Measurements from ENCODE around the gene MYL4.
"Not testable (repeated sequence)": the region's sequence is repeated elsewhere in the genome, so short reads cannot be mapped to it uniquely, and the experiment has no call there.

The MYL4 gene

DNA sequence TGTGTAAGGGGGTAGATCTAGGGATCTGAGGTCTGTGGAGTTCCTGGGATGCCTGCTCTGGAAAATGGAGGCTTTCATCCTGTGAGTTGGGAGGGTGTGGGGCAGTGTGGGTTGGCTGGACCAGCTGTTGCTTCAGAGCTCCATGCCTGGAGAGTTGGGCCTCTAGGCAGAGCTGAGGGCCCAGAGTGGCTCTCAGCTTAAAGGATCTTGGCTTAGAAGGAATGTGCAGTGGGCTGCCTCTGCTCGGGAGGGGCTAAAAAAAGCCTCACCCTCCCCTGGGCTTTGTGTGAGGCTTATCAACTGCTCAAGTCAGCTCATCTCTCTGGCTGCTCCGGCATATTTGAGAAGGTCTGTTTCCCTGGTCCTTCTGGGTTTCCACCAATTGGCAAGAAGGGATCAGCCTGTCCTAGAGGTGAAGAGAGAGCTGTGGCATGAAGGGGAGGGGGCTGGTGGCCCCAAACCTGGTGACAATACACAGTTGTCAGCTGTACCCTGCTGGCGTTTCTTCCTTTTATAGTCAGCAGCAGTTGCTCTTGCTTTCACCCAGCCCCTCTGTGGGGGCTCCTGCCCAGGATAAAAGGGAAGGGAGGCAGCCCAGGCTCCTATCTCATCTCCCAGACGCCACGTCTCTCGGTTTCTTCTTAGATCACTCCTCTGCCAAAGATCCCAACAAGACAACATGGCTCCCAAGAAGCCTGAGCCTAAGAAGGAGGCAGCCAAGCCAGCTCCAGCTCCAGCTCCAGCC lies at the start of gene MYL4:
Gene MYL4, plus strand, starts transcription at position 605 of the 745 bp plus-strand sequence. Its CDS starts 75 bp downstream, at position 680.
- no peak for DNase-seq (ENCODE audit: low read depth, low spot score)
- Histone ChIP-seq H3K9ac (ENCODE audit: insufficient read length) (no peak within 1 kb of the TSS), H3K4me3 (no peak within 1 kb of the TSS), H3K27ac (no peak within 1 kb of the TSS), H3K9me3 (ENCODE audit: low read depth, low read length) (no peaks in the 10 kb centered on the region), H3K36me3 (ENCODE audit: insufficient read depth, low read length) (no peaks in the 10 kb centered on the region)
- TF ChIP-seq EZH2 (IDR thresholded peaks at IDR 0.05): no peak
- TF ChIP-seq POLR2AphosphoS5 (IDR thresholded peaks at IDR 0.05; ENCODE audit: borderline replicate concordance, low read depth, low read length): no peak
- TF ChIP-seq FOXP2 (optimal IDR thresholded peaks at IDR 0.05; ENCODE audit: control extremely low read depth, extremely low read length, insufficient read depth): no peak

DNA sequence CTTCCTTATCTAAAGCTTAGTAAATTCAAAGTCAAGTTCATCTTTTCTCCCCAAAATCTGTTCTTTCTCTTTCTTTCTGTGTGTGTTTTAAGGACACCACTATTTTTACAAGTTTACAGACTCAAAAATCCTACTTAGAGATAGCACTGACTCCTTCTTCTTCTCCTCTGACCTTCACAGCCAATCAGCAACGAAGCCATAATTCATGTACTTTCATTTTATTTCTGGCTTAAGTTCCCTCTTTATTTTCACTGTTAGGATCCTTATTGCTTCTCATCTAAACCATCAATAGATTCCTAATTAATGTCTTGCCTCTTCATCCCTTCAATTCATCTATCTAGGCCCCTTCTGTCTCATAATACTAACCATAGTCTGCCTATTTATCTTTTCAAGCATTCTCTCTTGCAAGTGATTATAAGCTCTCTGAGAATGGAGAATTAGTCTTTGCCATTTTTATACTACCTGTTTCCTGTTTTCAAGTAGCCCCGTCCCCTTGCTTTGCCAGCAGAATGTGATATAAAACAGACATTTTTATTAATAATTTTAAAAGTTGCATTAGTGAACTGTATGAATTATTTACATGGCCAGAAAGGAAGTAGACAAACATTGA lies 47.0 kb upstream of the MYL4 start:
- Histone ChIP-seq H3K36me3 (ENCODE audit: insufficient read depth, low read length) (peaks cover 83% of the 10 kb centered on the region), H3K4me3 (no peak overlapping the region), H3K9ac (ENCODE audit: insufficient read length) (no peak overlapping the region), H3K27ac (no peak overlapping the region), H3K9me3 (ENCODE audit: low read depth, low read length) (no peaks in the 10 kb centered on the region)
- DNase-seq (ENCODE audit: low read depth, low spot score): no peak
- TF ChIP-seq POLR2AphosphoS5 (IDR thresholded peaks at IDR 0.05; ENCODE audit: borderline replicate concordance, low read depth, low read length): no peak
- TF ChIP-seq EZH2 (IDR thresholded peaks at IDR 0.05): no peak
- no peak for TF ChIP-seq FOXP2 (optimal IDR thresholded peaks at IDR 0.05; ENCODE audit: control extremely low read depth, extremely low read length, insufficient read depth)

DNA sequence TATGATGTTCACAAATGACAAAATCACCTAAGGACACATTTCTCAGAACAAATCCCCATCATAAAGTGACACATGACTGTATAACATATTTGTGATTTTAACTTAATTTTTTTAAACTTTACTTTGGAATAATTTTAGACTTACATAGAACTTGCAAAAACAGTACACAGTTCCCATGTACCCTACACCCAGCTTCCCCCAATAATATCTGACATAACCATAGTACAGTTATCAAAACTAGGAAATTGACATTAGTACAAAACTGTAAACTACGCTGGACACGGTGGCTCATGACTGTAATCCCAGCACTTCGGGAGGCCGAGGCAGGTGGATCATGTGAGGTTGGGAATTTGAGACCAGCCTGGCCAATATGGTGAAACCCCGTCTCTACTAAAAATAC lies 44.9 kb upstream of the MYL4 start:
- Histone ChIP-seq H3K4me3 (no peak overlapping the region), H3K9ac (ENCODE audit: insufficient read length) (no peak overlapping the region), H3K27ac (no peak overlapping the region), H3K36me3 (ENCODE audit: insufficient read depth, low read length) (peaks cover 82% of the 10 kb centered on the region), H3K9me3 (ENCODE audit: low read depth, low read length) (no peaks in the 10 kb centered on the region)
- no peak for DNase-seq (ENCODE audit: low read depth, low spot score)
- TF ChIP-seq EZH2 (IDR thresholded peaks at IDR 0.05) (no peak), POLR2AphosphoS5 (IDR thresholded peaks at IDR 0.05; ENCODE audit: borderline replicate concordance, low read depth, low read length) (no peak), FOXP2 (optimal IDR thresholded peaks at IDR 0.05; ENCODE audit: control extremely low read depth, extremely low read length, insufficient read depth) (no peak)

DNA sequence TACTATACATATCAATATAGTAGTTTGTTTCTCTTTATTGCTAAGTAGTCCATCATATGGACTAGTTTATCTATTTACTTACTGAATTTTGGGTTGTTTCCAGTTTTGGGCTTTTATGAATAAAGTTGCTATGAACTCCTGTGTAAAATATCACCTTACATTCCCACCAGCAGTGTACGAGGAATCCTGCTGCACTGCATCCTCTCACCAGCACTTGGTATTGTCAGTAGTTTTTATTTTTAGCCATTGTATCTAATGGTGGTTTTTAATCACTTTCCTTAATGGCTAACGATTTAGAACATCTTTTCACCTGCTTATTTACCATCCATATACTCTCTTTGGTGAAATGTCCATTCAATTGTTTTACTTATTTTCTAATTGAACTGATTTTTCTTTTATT lies 44.0 kb upstream of the MYL4 start:
- Histone ChIP-seq H3K9me3 (ENCODE audit: low read depth, low read length) (no peaks in the 10 kb centered on the region), H3K4me3 (no peak overlapping the region), H3K9ac (ENCODE audit: insufficient read length) (no peak overlapping the region), H3K27ac (no peak overlapping the region), H3K36me3 (ENCODE audit: insufficient read depth, low read length) (peaks cover 81% of the 10 kb centered on the region)
- TF ChIP-seq FOXP2 (optimal IDR thresholded peaks at IDR 0.05; ENCODE audit: control extremely low read depth, extremely low read length, insufficient read depth) (no peak), POLR2AphosphoS5 (IDR thresholded peaks at IDR 0.05; ENCODE audit: borderline replicate concordance, low read depth, low read length) (no peak), EZH2 (IDR thresholded peaks at IDR 0.05) (no peak)
- DNase-seq (ENCODE audit: low read depth, low spot score): no peak

DNA sequence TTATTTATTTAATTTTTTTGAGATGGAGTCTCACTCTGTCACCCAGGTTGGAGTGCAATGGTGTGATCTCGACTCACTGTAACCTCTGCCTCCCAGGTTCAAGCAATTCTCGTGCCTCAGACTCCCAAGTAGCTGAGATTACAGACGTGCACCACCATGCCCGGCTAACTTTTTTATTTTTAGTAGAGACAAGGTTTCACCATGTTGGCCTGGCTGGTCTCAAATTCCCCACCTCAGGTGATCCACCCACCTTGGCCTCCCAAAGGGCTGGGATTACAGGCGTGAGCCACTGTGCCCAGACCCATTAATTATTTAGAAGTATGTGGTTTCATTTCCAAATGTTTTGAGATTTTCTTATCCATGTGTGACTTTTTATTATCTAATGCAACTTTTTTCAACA lies 42.3 kb upstream of the MYL4 start:
- not testable (repeated sequence) for DNase-seq (ENCODE audit: low read depth, low spot score); H3K27ac ChIP-seq; H3K9me3 ChIP-seq (ENCODE audit: low read depth, low read length); H3K9ac ChIP-seq (ENCODE audit: insufficient read length); H3K4me3 ChIP-seq
- H3K36me3 ChIP-seq (ENCODE audit: insufficient read depth, low read length): peaks cover 83% of the 10 kb centered on the region

DNA sequence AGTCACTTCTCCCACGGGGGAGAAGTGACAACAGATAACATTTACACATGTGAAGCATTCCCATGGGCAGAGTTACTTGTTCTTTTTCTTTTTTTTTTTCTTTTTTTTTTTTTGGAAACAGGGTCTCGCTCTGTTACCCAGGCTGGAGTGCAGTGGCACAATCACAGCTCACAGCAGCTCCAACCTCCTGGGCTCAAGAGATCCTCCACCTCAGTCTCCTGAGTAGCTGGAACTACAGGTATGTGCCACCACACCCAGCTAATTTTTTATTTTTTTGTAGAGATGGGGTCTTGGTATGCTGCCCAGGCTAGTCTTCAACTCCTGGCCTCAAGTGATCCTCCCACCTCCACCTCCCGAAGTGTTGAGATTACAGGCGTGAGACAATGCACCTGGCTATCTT lies 40.3 kb upstream of the MYL4 start:
- H3K9ac ChIP-seq (ENCODE audit: insufficient read length); DNase-seq (ENCODE audit: low read depth, low spot score); H3K4me3 ChIP-seq; H3K9me3 ChIP-seq (ENCODE audit: low read depth, low read length); H3K27ac ChIP-seq: not testable (repeated sequence)
- peaks cover 82% of the 10 kb centered on the region for H3K36me3 ChIP-seq (ENCODE audit: insufficient read depth, low read length)

DNA sequence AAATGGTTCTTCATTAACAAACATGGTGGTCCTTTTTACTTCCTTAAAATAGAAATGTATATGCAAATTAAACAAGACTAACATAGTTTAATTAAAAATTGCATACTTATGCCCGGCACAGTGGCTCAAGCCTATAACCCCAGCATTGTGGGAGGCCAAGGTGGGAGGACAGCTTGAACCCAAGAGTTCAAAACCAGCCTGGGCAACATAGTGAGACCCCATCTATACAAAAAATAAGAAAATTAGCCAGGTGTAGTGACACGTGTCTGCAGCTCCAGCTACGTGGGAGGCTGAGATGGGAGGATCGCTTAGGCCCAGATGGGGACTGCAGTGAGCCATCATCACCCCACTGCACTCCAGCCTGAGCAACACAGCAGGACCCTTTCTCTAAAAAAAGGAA lies 38.4 kb upstream of the MYL4 start:
- Histone ChIP-seq H3K36me3 (ENCODE audit: insufficient read depth, low read length) (peaks cover 83% of the 10 kb centered on the region), H3K9me3 (ENCODE audit: low read depth, low read length) (no peaks in the 10 kb centered on the region), H3K9ac (ENCODE audit: insufficient read length) (no peak overlapping the region), H3K27ac (no peak overlapping the region), H3K4me3 (no peak overlapping the region)
- DNase-seq (ENCODE audit: low read depth, low spot score): no peak
- no peak for TF ChIP-seq FOXP2 (optimal IDR thresholded peaks at IDR 0.05; ENCODE audit: control extremely low read depth, extremely low read length, insufficient read depth)
- TF ChIP-seq POLR2AphosphoS5 (IDR thresholded peaks at IDR 0.05; ENCODE audit: borderline replicate concordance, low read depth, low read length): no peak
- no peak for TF ChIP-seq EZH2 (IDR thresholded peaks at IDR 0.05)

DNA sequence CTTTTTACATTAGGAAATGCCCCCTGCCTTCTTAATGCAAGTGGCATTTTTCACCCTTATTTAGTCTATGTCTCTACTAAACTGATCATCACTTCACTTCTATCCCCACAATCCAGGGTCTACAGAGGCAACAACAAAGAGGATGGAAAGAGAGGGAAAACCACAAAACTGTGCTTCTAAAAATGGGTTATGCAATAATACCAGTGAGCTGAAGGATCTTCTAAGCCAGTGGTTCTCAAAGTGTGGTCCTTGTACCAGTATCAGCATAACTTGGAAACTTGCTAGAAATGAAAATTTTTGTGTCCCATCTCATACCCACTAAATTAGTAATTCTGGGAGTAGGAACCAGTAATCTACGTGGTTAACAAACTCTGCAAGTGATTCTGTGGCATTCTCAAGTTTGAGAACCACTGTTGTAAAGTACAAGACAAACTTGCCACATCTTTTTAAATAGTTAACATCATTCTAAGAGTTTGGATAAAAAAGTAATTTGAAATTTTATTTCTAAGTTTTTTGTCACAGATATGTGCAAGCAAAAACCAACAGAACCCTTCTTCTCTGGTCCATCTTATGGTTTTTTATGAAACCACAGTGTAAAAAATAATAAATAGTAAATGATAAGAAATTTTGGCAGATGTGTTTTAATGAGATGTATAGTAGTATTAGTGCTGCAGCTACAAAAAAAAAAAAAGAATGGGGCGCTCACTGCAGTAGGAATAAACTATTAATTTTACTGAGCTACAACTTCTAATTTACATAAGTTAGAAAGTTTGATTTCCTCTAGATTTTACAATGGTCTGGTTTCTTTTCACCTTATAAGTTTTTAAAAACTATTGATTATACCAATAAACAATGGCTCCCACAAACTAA lies 36.2 kb upstream of the MYL4 start:
- H3K4me3 ChIP-seq: no peak overlapping the region
- H3K27ac ChIP-seq: no peak overlapping the region
- H3K9ac ChIP-seq (ENCODE audit: insufficient read length): no peak overlapping the region
- no peak for TF ChIP-seq EZH2 (IDR thresholded peaks at IDR 0.05)
- no peak for TF ChIP-seq FOXP2 (optimal IDR thresholded peaks at IDR 0.05; ENCODE audit: control extremely low read depth, extremely low read length, insufficient read depth)
- TF ChIP-seq POLR2AphosphoS5 (IDR thresholded peaks at IDR 0.05; ENCODE audit: borderline replicate concordance, low read depth, low read length): no peak
- H3K9me3 ChIP-seq (ENCODE audit: low read depth, low read length): no peaks in the 10 kb centered on the region
- no peak for DNase-seq (ENCODE audit: low read depth, low spot score)
- peaks cover 88% of the 10 kb centered on the region for H3K36me3 ChIP-seq (ENCODE audit: insufficient read depth, low read length)

DNA sequence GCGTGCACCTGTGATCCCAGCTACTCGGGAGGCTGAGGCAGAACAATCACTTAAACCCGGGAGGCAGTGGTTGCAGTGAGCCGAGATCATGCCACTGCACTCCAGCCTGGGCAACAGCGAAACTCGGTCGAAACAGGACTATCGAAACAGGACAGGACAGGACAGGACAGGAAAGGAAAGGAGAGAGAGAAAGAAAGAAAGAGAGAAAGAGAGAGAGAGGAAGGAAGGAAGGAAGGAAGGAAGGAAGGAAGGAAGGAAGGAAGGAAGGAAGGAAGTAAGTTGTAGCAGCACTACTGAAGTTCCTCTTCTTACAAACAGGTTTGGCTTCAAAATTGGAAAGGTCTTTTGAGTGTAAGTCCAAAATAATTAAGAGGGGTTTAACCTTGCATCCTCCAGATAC lies 34.3 kb upstream of the MYL4 start:
- not testable (repeated sequence) for H3K4me3 ChIP-seq; H3K27ac ChIP-seq; H3K9ac ChIP-seq (ENCODE audit: insufficient read length); H3K9me3 ChIP-seq (ENCODE audit: low read depth, low read length); DNase-seq (ENCODE audit: low read depth, low spot score)
- H3K36me3 ChIP-seq (ENCODE audit: insufficient read depth, low read length): peaks cover 86% of the 10 kb centered on the region
